GM19395 (cell line): ENCODE measurements around the gene ABCC8.
"Not testable (repeated sequence)": the region's sequence is repeated elsewhere in the genome, so short reads cannot be mapped to it uniquely, and the experiment has no call there.

ENCODE experiments used
- ATAC-seq: cut with Tn5 transposase; IDR thresholded peaks from one replicate; pipeline ENCODE4 v1.9.1; 2021; ENCODE audit warnings: mild to moderate bottlenecking, moderate library complexity; ENCODE audit not compliant: unreplicated experiment

Gene ABCC8

GRCh38 chr11:17434108-17434507 is 42.5 kb downstream of the ABCC8 start:
- ATAC-seq = no peak

- ATAC-seq = no peak
Observed at GRCh38 chr11:17432002-17432401, 44.6 kb downstream of the ABCC8 start.

GRCh38 chr11:17431139-17431538 is 45.5 kb downstream of the ABCC8 start:
- ATAC-seq = no peak

GRCh38 chr11:17430616-17431015 is 46.0 kb downstream of the ABCC8 start:
- ATAC-seq = no peak

GRCh38 chr11:17428925-17429324 is 47.7 kb downstream of the ABCC8 start:
- ATAC-seq = no peak

- ATAC-seq = no peak
Observed at GRCh38 chr11:17428261-17428660, 48.4 kb downstream of the ABCC8 start.

- not testable (repeated sequence) for ATAC-seq
Observed at GRCh38 chr11:17426233-17426632, 50.4 kb downstream of the ABCC8 start.

GRCh38 chr11:17423533-17424310 is 52.9 kb downstream of the ABCC8 start:
- no peak for ATAC-seq

GRCh38 chr11:17421781-17422180 is 54.9 kb downstream of the ABCC8 start:
- no peak for ATAC-seq

- no peak for ATAC-seq
Observed at GRCh38 chr11:17418444-17419081, 58.1 kb downstream of the ABCC8 start.

- ATAC-seq = no peak
Observed at GRCh38 chr11:17416492-17416891, 60.2 kb downstream of the ABCC8 start.

GRCh38 chr11:17415523-17416104 is 61.0 kb downstream of the ABCC8 start:
- ATAC-seq = no peak

- ATAC-seq = no peak
Observed at GRCh38 chr11:17414992-17415391, 61.7 kb downstream of the ABCC8 start.

- no peak for ATAC-seq
Observed at GRCh38 chr11:17414317-17414737, 62.3 kb downstream of the ABCC8 start.

GRCh38 chr11:17413414-17414316 is 63.0 kb downstream of the ABCC8 start:
- no peak for ATAC-seq

GRCh38 chr11:17412488-17413180 is 64.0 kb downstream of the ABCC8 start:
- ATAC-seq = no peak

- no peak for ATAC-seq
Observed at GRCh38 chr11:17411418-17411817, 65.2 kb downstream of the ABCC8 start.

- ATAC-seq = no peak
Observed at GRCh38 chr11:17410606-17411379, 65.9 kb downstream of the ABCC8 start.

GRCh38 chr11:17408641-17409040 is 68.0 kb downstream of the ABCC8 start:
- no peak for ATAC-seq

GRCh38 chr11:17408026-17408425 is 68.6 kb downstream of the ABCC8 start:
- ATAC-seq = no peak
